Neural progenitor cell (in vitro differentiated cells): ENCODE data around the gene UBE2L3.
"Not testable (repeated sequence)": the region's sequence is repeated elsewhere in the genome, so short reads cannot be mapped to it uniquely, and the experiment has no call there.

Source experiments
- CTCF ChIP-seq: fragments of 200-600 bp; sonication (generic); IDR thresholded peaks from 2 replicates; pipeline ENCODE4 v1.5.1; 2017; ENCODE audit warnings: antibody characterized with exemption, mild to moderate bottlenecking
- EZH2 ChIP-seq: fragments of 200-600 bp; sonication (generic); IDR thresholded peaks from 2 replicates; pipeline ENCODE4 v1.6.1; 2017; ENCODE audit warnings: antibody characterized with exemption, mild to moderate bottlenecking, moderate library complexity
- EZH2phosphoT487 ChIP-seq: fragments of 200-600 bp; sonication (generic); IDR thresholded peaks from 2 replicates; pipeline ENCODE4 v1.6.1; 2017; ENCODE audit warnings: antibody characterized with exemption

GRCh38 chr22:21637450-21637849 is 69.9 kb downstream of the UBE2L3 start:
- not testable (repeated sequence) for TF ChIP-seq EZH2phosphoT487, CTCF, EZH2
